ENCODE measurements around the gene MYO18A.
"Not testable (repeated sequence)": the region's sequence is repeated elsewhere in the genome, so short reads cannot be mapped to it uniquely, and the experiment has no call there.

MYO18A gene

GRCh38 chr17:29180034-29180787 is at the start of gene MYO18A:
MYO18A (minus strand) TSS chr17:29180398; CDS start chr17:29166940, 13,458 bp downstream.
- DNase-seq (ENCODE audit: low read depth), result peak; percentile 68

GRCh38 chr17:29225396-29225795 is 45.2 kb upstream of the MYO18A start:
- no peak for DNase-seq (ENCODE audit: low read depth)

DNA sequence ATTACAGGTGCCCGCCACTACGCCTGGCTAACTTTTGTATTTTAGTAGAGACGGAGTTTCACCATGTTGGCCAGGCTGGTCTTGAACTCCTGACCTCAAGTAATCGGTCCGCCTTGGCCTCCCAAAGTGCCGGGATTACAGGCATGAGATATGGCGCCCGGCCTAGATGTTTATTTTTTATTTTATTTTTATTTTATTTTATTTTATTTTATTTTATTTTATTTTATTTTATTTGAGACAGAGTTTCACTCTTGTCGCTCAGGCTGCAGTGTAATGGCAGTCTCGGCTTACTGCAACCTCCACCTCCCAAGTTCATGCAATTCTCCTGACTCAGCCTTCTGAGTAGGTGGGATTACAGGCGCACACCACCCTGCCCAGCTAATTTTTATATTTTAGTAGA is 41.1 kb upstream of the MYO18A start:
- DNase-seq (ENCODE audit: low read depth), result not testable (repeated sequence)

- DNase-seq (ENCODE audit: low read depth), result peak; percentile 79
Measured at GRCh38 chr17:29219378-29220047, 39.3 kb upstream of the MYO18A start.

DNA sequence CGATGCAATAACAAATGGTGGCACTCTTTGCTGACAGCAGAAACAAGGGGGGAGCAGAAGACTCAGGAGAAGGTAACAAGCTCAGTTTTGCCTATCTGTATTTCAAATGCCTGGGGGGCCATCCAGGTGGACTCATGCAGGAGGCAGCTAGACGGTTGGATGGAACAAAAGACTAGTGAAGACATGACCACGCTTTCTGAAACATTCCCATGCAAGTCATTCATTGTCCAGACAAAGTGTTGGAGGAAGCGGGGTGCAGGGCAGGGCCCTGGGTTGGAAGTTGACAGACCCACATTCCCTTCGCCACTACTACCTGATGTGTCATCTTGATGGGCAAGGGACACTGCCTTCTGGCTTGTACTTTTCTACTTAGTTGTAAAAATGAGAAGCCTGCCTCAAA is 36.7 kb upstream of the MYO18A start:
- no peak for DNase-seq (ENCODE audit: low read depth)

- no peak for DNase-seq (ENCODE audit: low read depth)
Measured at GRCh38 chr17:29216181-29216580, 36.0 kb upstream of the MYO18A start.

- no peak for DNase-seq (ENCODE audit: low read depth)
Measured at GRCh38 chr17:29215717-29216116, 35.5 kb upstream of the MYO18A start.

DNA sequence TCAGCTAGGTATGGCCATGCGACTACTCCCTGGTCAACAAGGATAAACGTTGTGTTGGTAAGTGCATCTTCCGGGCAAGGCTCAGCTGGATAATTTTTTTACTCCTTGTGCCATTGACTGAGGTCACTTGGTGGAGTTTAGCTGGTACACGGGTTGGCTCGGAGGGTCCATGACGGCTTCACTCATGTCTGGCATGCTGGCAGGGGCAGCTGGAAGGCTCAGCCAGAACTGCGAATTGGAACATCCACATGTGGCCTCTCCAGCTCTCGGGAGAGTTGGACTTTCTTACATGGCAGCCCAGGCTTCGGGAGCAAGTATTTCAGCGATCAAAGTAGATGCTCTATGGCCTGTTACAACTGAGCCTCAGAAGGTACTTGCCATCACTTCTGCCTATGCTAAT is 35.0 kb upstream of the MYO18A start:
- no peak for DNase-seq (ENCODE audit: low read depth)

- no peak for DNase-seq (ENCODE audit: low read depth)
Measured at GRCh38 chr17:29214215-29215146, 34.3 kb upstream of the MYO18A start.

DNA sequence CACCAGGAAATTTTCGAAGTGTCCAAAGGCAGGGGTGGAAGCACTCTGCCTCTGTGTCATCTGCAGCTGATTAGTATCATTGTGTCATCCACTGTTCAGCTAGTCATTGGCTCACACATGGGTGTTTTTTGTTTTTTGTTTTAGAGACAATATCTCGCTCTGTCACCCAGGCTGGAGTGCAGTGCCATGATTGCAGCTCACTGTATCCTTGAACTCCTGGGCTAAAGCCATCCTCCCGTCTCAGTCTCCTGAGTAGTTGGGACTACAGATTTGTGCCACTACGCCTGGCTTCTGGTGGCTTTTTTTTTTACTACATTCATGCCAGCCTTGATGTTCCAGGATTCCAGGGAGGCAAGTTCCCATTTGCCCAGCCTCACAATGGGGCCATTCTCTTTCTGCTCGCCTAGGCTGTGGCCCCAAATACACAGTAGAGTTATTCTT is 32.5 kb upstream of the MYO18A start:
- peak; percentile 53 for DNase-seq (ENCODE audit: low read depth)

GRCh38 chr17:29212094-29212631 is 32.0 kb upstream of the MYO18A start:
- no peak for DNase-seq (ENCODE audit: low read depth)

DNA sequence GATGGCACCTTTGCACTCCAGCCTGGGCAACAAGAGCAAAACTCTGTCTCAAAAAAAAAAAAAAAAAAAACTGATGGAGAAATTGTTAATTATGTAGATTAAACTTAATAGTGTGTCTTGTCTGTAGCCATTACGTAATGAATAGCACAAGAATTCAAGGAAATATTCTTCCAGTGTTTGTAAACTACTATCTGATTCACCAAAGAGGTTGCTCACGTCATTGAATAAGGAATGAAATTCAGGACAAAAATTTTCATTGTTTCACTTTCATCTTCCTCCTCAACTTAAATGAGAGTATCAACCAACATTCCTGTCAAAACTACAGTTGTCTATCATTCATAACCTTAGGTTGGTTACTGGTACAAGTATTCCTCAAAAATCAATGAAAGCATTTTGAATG is 30.7 kb upstream of the MYO18A start:
- DNase-seq (ENCODE audit: low read depth), result no peak

GRCh38 chr17:29209073-29209472 is 28.9 kb upstream of the MYO18A start:
- no peak for DNase-seq (ENCODE audit: low read depth)

DNA sequence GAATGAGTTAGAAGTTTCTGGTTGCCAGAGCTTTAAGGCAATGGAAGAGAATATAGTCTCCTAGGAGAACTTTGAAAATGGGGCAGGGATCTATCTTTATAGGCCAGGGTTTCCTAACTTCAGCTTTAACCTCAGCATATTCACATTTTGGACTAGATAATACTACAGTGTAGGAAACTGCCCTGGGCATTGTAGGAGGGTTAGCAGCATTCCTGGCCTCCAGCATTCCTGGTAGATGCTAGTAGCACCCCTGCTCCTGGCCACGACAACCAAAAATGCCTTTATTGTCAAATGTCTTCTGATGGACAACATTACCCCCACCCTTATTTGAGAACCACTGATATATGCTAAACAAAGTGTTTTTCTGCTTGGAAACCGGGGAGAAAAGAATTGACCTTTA is 27.8 kb upstream of the MYO18A start:
- DNase-seq (ENCODE audit: low read depth), result no peak

- DNase-seq (ENCODE audit: low read depth), result no peak
Measured at GRCh38 chr17:29205047-29205446, 24.8 kb upstream of the MYO18A start.

DNA sequence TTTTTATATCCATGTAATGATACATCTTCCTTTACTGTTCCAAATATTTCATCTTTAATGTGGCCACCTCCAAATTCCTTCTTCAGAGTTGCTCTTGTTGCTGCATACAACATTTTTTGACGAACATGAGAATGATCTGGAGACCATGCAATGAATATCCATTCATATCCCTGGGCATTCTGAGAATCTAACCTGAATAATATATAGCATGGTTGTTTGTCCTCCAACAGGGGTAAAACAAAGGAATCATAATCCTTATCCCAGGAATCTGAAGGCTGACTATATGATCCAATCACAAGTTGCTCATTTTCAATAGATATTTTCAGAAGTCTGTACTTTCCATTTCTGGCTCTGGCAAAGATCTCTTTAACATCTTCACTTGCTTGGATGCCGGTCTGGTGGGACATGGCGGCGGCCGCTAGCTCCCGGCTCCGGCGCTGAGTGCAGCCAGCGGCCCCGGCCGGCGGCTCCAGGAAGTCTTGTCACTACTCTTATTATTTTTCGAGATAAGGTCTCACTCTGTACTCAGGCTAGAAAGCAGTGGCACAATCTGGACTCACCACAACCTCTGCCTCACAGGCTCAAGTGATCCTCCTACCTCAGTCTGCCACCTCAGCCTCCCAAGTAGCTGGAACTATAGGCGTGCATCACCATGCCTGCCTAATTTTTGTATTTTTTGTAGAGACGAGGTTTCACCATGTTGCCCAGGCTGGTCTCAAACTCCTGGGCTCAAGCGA is 24.0 kb upstream of the MYO18A start:
- not testable (repeated sequence) for DNase-seq (ENCODE audit: low read depth)

GRCh38 chr17:29197516-29198272 is 17.5 kb upstream of the MYO18A start:
- no peak for DNase-seq (ENCODE audit: low read depth)

DNA sequence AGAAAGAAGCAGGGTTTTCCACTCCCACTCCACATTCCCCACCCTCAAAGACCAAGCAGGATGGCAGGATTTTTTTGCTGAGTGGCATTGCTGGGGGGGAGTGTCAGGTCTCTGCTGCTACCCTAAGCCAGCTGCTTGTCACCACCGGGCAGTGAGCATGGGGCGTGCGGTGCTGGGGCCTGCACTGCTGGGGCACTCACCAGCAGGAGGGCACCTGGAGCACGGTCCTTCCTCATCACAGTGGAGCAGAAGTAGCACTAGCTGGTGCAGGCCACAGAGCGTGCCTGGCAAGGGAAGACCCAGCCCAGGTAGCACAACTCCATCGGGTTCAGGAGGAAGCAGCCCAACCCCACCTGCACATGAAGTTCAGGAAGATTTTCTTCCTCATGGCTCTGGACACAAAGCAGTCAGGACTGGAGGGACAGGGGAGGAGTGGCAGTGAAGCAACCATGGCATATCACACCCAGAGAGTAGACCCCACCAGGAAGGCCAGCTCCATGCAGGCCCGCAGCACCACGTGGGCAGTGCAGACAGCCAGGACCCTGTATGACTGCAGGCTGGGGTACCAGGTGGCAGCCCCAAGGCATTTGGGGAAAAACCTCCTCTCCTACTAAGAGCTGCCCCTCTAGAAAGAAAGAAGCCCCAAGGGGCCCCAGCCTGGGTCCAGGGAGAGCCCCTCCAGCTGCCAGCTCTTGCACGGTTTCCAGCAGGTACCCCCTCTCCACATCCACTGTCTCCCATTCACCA is 16.7 kb upstream of the MYO18A start:
- no peak for DNase-seq (ENCODE audit: low read depth)

DNA sequence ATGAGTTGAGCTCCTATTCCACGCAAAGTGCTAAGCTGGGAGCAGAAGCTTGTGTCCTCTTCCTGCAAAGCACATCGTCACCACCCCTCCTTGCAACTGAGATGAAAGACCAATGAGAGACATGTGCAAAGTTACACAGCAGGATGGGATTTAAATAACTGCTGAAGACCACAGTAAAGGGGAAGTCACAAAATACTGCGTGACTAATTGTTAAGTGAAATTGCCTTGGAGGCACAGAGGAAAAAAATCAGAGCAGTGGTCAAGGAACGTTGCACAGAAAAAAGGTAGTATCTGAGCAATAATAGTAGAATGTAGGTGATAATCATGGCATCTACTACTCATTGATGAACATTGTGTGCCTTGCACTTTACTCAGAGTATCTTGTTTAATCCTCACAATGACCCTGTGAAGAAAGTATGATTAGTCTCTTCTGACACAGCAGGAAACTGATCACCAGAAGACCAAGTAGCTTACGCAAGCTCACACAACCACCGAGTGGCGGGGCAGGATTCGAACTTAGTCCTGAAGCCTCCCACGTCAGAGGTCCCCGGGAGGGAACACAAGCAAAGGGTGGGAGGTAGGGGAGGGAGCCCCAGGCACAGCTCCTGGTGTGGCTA is 15.4 kb upstream of the MYO18A start:
- DNase-seq (ENCODE audit: low read depth), result no peak

DNA sequence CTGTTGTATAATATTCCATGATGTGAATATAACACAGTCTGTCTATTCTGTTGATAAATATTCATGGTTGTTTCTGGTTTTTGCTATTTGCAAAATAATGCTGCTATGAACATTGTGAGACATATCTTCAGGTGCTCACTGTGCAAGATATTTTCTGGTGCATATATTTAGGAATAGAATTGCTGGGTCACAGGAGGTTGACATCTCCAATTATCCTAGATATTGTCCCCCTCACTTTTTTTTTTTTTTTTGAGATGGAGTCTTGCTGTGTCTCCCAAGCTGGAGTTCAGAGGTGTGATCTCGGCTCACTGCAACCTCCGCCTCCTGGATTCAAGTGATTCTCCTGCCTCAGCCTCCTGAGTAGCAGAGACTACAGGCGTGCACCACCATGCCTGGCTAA is 14.5 kb upstream of the MYO18A start:
- DNase-seq (ENCODE audit: low read depth), result no peak

Data from fibroblast of gingiva (primary cell).